Mucosa of rectum (tissue), 2 donors: ENCODE measurements around the gene KLK15.

ENCODE experiments used
- H3K27ac ChIP-seq, 2 donors: one replicate each; pipeline ENCODE4 v1.7.0; 2013; ENCODE audit warnings: inconsistent platforms in 2 of 2, low read depth in 2 of 2, low read length in 2 of 2
- H3K27me3 ChIP-seq, 2 donors: one replicate each; pipeline ENCODE4 v1.7.0; 2013; ENCODE audit warnings: low read length in 2 of 2; ENCODE audit not compliant: control insufficient read depth in 2 of 2, insufficient read depth in 2 of 2
- H3K36me3 ChIP-seq, 2 donors: one replicate each; pipeline ENCODE4 v1.7.0; 2013; ENCODE audit warnings: low read length in 2 of 2; ENCODE audit not compliant: control insufficient read depth in 2 of 2, insufficient read depth in 2 of 2
- H3K4me1 ChIP-seq, 2 donors: one replicate each; pipeline ENCODE4 v1.7.0; 2013; ENCODE audit warnings: low read length in 2 of 2, mild to moderate bottlenecking in 1 of 2; ENCODE audit not compliant: control insufficient read depth in 2 of 2, insufficient read depth in 2 of 2
- H3K4me3 ChIP-seq, 2 donors: one replicate each; pipeline ENCODE4 v1.7.0; 2013; ENCODE audit warnings: low read length in 2 of 2
- H3K9ac ChIP-seq, 2 donors: one replicate each; pipeline ENCODE4 v1.7.0; 2013; ENCODE audit warnings: low read length in 2 of 2, low read depth in 1 of 2, mild to moderate bottlenecking in 1 of 2
- H3K9me3 ChIP-seq, 2 donors: one replicate each; pipeline ENCODE4 v1.7.0; 2013; ENCODE audit warnings: low read length in 2 of 2; ENCODE audit not compliant: control insufficient read depth in 2 of 2
- donor health status: healthy.
- donor health status: Normal muscosa, but diverticular disease.

The KLK15 gene

GRCh38 chr19:50869479-50869878 lies 36.1 kb upstream of the KLK15 start:
- no peaks in the 10 kb centered on the region for H3K36me3 ChIP-seq
- H3K4me3 ChIP-seq, result no peak overlapping the region
- H3K27me3 ChIP-seq, result no peaks in the 10 kb centered on the region
- no peak overlapping the region for H3K27ac ChIP-seq
- H3K4me1 ChIP-seq, result no peaks in the 10 kb centered on the region
- H3K9me3 ChIP-seq, result no peaks in the 10 kb centered on the region
- H3K9ac ChIP-seq, result no peak overlapping the region

- no peaks in the 10 kb centered on the region for H3K27me3 ChIP-seq
- H3K27ac ChIP-seq, result no peak overlapping the region
- no peak overlapping the region for H3K4me3 ChIP-seq
- H3K9ac ChIP-seq, result no peak overlapping the region
- H3K36me3 ChIP-seq, result no peaks in the 10 kb centered on the region
- no peaks in the 10 kb centered on the region for H3K9me3 ChIP-seq
- H3K4me1 ChIP-seq, result no peaks in the 10 kb centered on the region
These were observed 28.3 kb upstream of the KLK15 start for GRCh38 chr19:50861496-50862286.

- Histone ChIP-seq H3K27ac (no peak overlapping the region), H3K4me3 (no peak overlapping the region), H3K9me3 (no peaks in the 10 kb centered on the region), H3K36me3 (no peaks in the 10 kb centered on the region), H3K4me1 (no peaks in the 10 kb centered on the region), H3K27me3 (no peaks in the 10 kb centered on the region), H3K9ac (no peak overlapping the region)
These were observed 27.6 kb upstream of the KLK15 start for GRCh38 chr19:50861010-50861409.

- Histone ChIP-seq H3K36me3 (no peaks in the 10 kb centered on the region), H3K27me3 (peaks cover 0 to 3% of the 10 kb centered on the region in 2 donors), H3K4me3 (no peak overlapping the region), H3K9ac (no peak overlapping the region), H3K4me1 (no peaks in the 10 kb centered on the region), H3K27ac (no peak overlapping the region), H3K9me3 (no peaks in the 10 kb centered on the region)
These were observed 26.5 kb upstream of the KLK15 start for GRCh38 chr19:50859849-50860248.

GRCh38 chr19:50858886-50859285 lies 25.5 kb upstream of the KLK15 start:
- Histone ChIP-seq H3K9ac (no peak overlapping the region), H3K27me3 (peaks cover 0 to 3% of the 10 kb centered on the region in 2 donors), H3K36me3 (no peaks in the 10 kb centered on the region), H3K9me3 (no peaks in the 10 kb centered on the region), H3K27ac (no peak overlapping the region), H3K4me1 (no peaks in the 10 kb centered on the region), H3K4me3 (no peak overlapping the region)

GRCh38 chr19:50857366-50857765 lies 24.0 kb upstream of the KLK15 start:
- H3K9me3 ChIP-seq, result no peaks in the 10 kb centered on the region
- peaks cover 0 to 3% of the 10 kb centered on the region in 2 donors for H3K27me3 ChIP-seq
- no peak overlapping the region for H3K4me3 ChIP-seq
- no peaks in the 10 kb centered on the region for H3K4me1 ChIP-seq
- H3K9ac ChIP-seq, result no peak overlapping the region
- H3K36me3 ChIP-seq, result no peaks in the 10 kb centered on the region
- H3K27ac ChIP-seq, result no peak overlapping the region

GRCh38 chr19:50854636-50855410 lies 21.4 kb upstream of the KLK15 start, which contains the start of gene KLK3:
TSS of gene KLK3 (plus strand) at chr19:50854915. CDS start at chr19:50854956, 41 bp downstream.
- Histone ChIP-seq H3K4me3 (no peak within 1 kb of the TSS), H3K27me3 (peaks cover 0 to 3% of the 10 kb centered on the region in 2 donors), H3K36me3 (no peaks in the 10 kb centered on the region), H3K4me1 (no peaks in the 10 kb centered on the region), H3K27ac (no peak within 1 kb of the TSS), H3K9me3 (no peaks in the 10 kb centered on the region), H3K9ac (no peak within 1 kb of the TSS)

GRCh38 chr19:50851620-50852019 lies 18.2 kb upstream of the KLK15 start:
- H3K4me3 ChIP-seq, result no peak overlapping the region
- no peaks in the 10 kb centered on the region for H3K9me3 ChIP-seq
- H3K36me3 ChIP-seq, result no peaks in the 10 kb centered on the region
- H3K27me3 ChIP-seq, result peaks cover 0 to 3% of the 10 kb centered on the region in 2 donors
- no peaks in the 10 kb centered on the region for H3K4me1 ChIP-seq
- no peak overlapping the region for H3K9ac ChIP-seq
- H3K27ac ChIP-seq, result no peak overlapping the region

GRCh38 chr19:50850738-50851137 lies 17.4 kb upstream of the KLK15 start:
- Histone ChIP-seq H3K27ac (no peak overlapping the region), H3K27me3 (peaks cover 0 to 1% of the 10 kb centered on the region in 2 donors), H3K4me1 (no peaks in the 10 kb centered on the region), H3K9me3 (no peaks in the 10 kb centered on the region), H3K9ac (no peak overlapping the region), H3K36me3 (no peaks in the 10 kb centered on the region), H3K4me3 (no peak overlapping the region)

GRCh38 chr19:50844296-50844935 lies 11.0 kb upstream of the KLK15 start:
- no peak overlapping the region for H3K27ac ChIP-seq
- no peaks in the 10 kb centered on the region for H3K4me1 ChIP-seq
- H3K36me3 ChIP-seq, result no peaks in the 10 kb centered on the region
- no peaks in the 10 kb centered on the region for H3K27me3 ChIP-seq
- H3K9ac ChIP-seq, result no peak overlapping the region
- H3K4me3 ChIP-seq, result no peak overlapping the region
- no peaks in the 10 kb centered on the region for H3K9me3 ChIP-seq
